Measurements from ENCODE around the gene PCCA.
"Not testable (repeated sequence)": the region's sequence is repeated elsewhere in the genome, so short reads cannot be mapped to it uniquely, and the experiment has no call there.

PCCA gene

GRCh38 chr13:100304229-100304628 is 215.3 kb downstream of the PCCA start:
- H3K4me3 ChIP-seq (replicated peaks; ENCODE audit: low read depth, low read length), result no peak overlapping the region
- DNase-seq (ENCODE audit: extremely low read depth, low read depth), result no peak
- TF ChIP-seq, protein P1, sequence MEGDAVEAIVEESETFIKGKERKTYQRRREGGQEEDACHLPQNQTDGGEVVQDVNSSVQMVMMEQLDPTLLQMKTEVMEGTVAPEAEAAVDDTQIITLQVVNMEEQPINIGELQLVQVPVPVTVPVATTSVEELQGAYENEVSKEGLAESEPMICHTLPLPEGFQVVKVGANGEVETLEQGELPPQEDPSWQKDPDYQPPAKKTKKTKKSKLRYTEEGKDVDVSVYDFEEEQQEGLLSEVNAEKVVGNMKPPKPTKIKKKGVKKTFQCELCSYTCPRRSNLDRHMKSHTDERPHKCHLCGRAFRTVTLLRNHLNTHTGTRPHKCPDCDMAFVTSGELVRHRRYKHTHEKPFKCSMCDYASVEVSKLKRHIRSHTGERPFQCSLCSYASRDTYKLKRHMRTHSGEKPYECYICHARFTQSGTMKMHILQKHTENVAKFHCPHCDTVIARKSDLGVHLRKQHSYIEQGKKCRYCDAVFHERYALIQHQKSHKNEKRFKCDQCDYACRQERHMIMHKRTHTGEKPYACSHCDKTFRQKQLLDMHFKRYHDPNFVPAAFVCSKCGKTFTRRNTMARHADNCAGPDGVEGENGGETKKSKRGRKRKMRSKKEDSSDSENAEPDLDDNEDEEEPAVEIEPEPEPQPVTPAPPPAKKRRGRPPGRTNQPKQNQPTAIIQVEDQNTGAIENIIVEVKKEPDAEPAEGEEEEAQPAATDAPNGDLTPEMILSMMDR (IDR thresholded peaks at IDR 0.05; ENCODE audit: low read depth, low read length, missing control alignments), result no peak

DNA sequence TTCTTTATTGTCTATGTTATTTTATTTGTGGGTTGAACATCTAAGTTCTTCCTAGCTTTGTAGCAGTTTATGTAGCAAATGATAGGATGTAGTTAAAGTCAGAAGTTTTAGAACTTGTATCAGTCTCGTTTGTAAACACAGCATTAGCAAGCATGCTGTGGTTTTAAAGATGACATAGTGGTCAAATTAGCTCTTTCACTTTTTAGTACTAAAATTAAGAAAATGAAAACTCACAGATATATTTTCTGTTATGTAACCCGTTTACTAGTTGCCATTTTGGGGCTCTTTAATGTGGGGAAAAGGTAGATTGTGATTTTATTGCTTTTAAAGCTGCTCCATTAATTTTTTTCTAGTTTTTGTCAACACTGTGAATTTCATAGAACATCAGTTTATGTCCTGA is 216.5 kb downstream of the PCCA start:
- H3K4me3 ChIP-seq (replicated peaks; ENCODE audit: low read depth, low read length), result no peak overlapping the region
- no peak for DNase-seq (ENCODE audit: extremely low read depth, low read depth)
- TF ChIP-seq, protein P1 (IDR thresholded peaks at IDR 0.05; ENCODE audit: low read depth, low read length, missing control alignments), result no peak

DNA sequence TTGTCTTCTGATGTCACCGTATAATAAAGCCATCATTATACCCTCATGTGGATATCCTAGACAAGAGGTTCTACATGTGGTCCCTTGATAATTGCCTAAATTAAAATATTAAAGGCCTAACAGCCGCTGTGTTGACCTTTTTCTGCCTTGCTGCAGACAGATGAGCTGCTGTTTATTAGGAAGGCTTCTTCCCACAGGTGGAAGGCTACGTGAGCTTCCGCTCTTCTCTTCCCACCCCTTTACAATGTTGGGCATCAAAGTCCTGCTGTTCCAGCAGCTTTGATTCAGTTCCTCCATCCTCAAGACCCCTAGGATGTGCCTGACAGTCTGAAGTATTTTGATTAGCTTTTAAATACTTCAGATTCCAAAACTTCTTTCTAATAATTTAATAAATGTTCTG is 217.1 kb downstream of the PCCA start:
- H3K4me3 ChIP-seq (replicated peaks; ENCODE audit: low read depth, low read length), result no peak overlapping the region
- no peak for DNase-seq (ENCODE audit: extremely low read depth, low read depth)
- TF ChIP-seq, protein P1 (IDR thresholded peaks at IDR 0.05; ENCODE audit: low read depth, low read length, missing control alignments), result no peak

DNA sequence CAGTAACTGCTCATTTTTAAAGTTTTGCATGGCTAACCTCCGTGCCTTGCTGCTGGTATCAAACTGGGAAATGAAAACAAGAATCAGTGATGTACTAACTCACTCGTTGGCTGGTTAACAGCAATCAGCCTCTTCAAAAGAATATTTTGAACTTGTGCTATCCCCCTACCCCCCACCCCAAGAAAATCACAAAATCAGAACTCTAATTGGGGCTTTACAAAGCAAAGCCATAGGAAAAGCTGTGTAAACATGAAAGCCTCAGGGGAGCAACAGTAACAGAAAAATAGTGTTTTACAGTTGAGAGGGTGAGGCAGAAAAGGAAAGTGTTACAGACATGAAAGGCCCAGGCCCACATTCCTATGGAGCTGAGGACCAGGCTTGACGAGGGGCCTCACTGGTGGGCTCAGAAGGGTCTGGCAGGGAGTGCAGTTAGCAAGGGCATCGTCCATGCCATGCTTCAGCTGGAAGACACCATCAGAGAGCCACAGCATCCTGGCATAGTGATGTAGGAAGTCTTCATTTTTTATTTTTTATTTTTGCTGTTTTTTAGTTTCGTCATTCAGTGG is 217.6 kb downstream of the PCCA start:
- no peak overlapping the region for H3K4me3 ChIP-seq (replicated peaks; ENCODE audit: low read depth, low read length)
- TF ChIP-seq, protein P1 (IDR thresholded peaks at IDR 0.05; ENCODE audit: low read depth, low read length, missing control alignments), result no peak
- DNase-seq (ENCODE audit: extremely low read depth, low read depth), result no peak

- no peak overlapping the region for H3K4me3 ChIP-seq (replicated peaks; ENCODE audit: low read depth, low read length)
- TF ChIP-seq, protein P1 (IDR thresholded peaks at IDR 0.05; ENCODE audit: low read depth, low read length, missing control alignments), result no peak
- no peak for DNase-seq (ENCODE audit: extremely low read depth, low read depth)
Measured at GRCh38 chr13:100314132-100314910, 225.4 kb downstream of the PCCA start.

DNA sequence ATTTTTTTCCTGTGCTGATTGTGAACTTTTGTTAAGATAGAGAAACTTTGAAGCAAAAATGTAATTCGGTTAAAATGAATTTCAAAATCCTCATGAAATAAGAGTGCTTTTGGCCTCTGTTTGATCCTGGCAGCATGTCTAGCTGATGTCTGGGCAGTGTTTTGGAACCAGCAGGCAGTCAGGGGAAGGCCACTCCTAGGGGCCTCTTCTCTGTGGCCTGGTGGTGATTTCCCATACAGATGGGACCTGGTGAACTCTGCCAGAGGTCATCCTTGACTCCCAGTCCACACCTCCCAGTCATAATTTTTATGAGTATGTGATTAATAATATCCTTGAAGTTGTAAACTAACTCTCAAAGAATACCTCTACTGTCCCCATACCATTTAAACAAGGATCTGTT is 226.6 kb downstream of the PCCA start:
- TF ChIP-seq, protein P1 (IDR thresholded peaks at IDR 0.05; ENCODE audit: low read depth, low read length, missing control alignments), result no peak
- no peak for DNase-seq (ENCODE audit: extremely low read depth, low read depth)
- H3K4me3 ChIP-seq (replicated peaks; ENCODE audit: low read depth, low read length), result no peak overlapping the region

- DNase-seq (ENCODE audit: extremely low read depth, low read depth), result not testable (repeated sequence)
Measured at GRCh38 chr13:100318473-100318872, 229.6 kb downstream of the PCCA start.

More at GRCh38 chr13:100318473-100318872, 229.6 kb downstream of the PCCA start:
- not testable (repeated sequence) for H3K4me3 ChIP-seq (replicated peaks; ENCODE audit: low read depth, low read length)
